Measurements from ENCODE around the gene RPS6KC1. TPM values are rescaled to one million over a fixed set of nuclear protein-coding genes. Genes with fewer than 3 reads are reported as not detected.
A peak's percentile ranks its signal among the peaks of the same experiment; 100 is the strongest.

RPS6KC1 gene
- total RNA-seq (1 to 10 TPM; 6.2 to 7.0 TPM), total RNA-seq (14.3 to 68.5 (median 34.1) reads per million in 172 experiments)
- polyA plus RNA-seq (2013, experiment 1 of 2) = 8.4 TPM
- polyA plus RNA-seq (2013, experiment 2 of 2) = 9.1 TPM

GRCh38 chr1:213051127-213051880 is at the start of gene RPS6KC1:
Gene RPS6KC1 (plus strand): TSS chr1:213051241. CDS start chr1:213051405, 164 bp downstream.
- ChIA-PET POLR2A (interaction anchor here (0.7 to 1.3 kb wide), 4 partner anchors 31 to 260 kb away, joined by 3 to 5 read pairs (median 4); partner anchors contain the start of genes NSL1 and TATDN3), CTCF (interaction anchor here (0.9 kb wide), 1 partner anchor 37 kb away, joined by 3 read pairs; no protein-coding TSS in a partner anchor)
- peak within 1 kb of the TSS; percentile 50 to 72 for H3K27ac ChIP-seq (ENCODE audit: low read depth in 1 of 2, low read length in 2 of 2)
- peaks cover 0 to 5% of the 10 kb centered on the region in 2 experiments for H3K9me3 ChIP-seq (ENCODE audit: control insufficient read depth in 1 of 2, insufficient read depth in 1 of 2, low read length in 2 of 2)
- H3K36me3 Mint-ChIP-seq (ENCODE audit: low read depth) = peaks cover 14% of the 10 kb centered on the region
- DNase-seq = peak; percentile 69 to 90 (median 76)
- peaks cover 17% of the 10 kb centered on the region for H3K4me1 ChIP-seq (ENCODE audit: insufficient read depth, low read length)
- no peaks in the 10 kb centered on the region for H3K36me3 ChIP-seq (ENCODE audit: insufficient read depth, low read length)
- peak within 1 kb of the TSS; percentile 82 for H3K4me3 ChIP-seq (ENCODE audit: low read length)
- H3K9me3 Mint-ChIP-seq = peaks cover 3% of the 10 kb centered on the region
- ATAC-seq (ENCODE audit: poor library complexity) = peak; percentile 97
- H3K4me3 Mint-ChIP-seq = peak within 1 kb of the TSS; percentile 90
- peaks cover 26% of the 10 kb centered on the region for H3K27me3 Mint-ChIP-seq
- TF ChIP-seq CTCF (IDR thresholded peaks at IDR 0.05) = no peak
- H3K4me1 Mint-ChIP-seq (ENCODE audit: low read depth) = peaks cover 39% of the 10 kb centered on the region
- H3K27me3 ChIP-seq (ENCODE audit: control insufficient read depth in 1 of 2, insufficient read depth in 2 of 2, low read length in 2 of 2) = peaks cover 0 to 7% of the 10 kb centered on the region in 2 experiments
- intact Hi-C loops (cut with DNase I, micrococcal nuclease) = loop anchor here (1.0 to 2.0 kb wide), 2 partner anchors 36 to 193 kb away; partner anchors contain the start of genes ANGEL2 (in 1 of the 2) and FLVCR1 (in 1 of the 2)
- peak within 1 kb of the TSS; percentile 84 for H3K27ac Mint-ChIP-seq

GRCh38 chr1:213003256-213003655 is 47.8 kb upstream of the RPS6KC1 start:
- no peaks in the 10 kb centered on the region for H3K9me3 Mint-ChIP-seq
- intact Hi-C loops (cut with DNase I, micrococcal nuclease) = no loop called here
- H3K27me3 Mint-ChIP-seq = no peaks in the 10 kb centered on the region
- peaks cover 73% of the 10 kb centered on the region for H3K36me3 Mint-ChIP-seq (ENCODE audit: low read depth)
- peaks cover 55% of the 10 kb centered on the region for H3K36me3 ChIP-seq (ENCODE audit: insufficient read depth, low read length)
- ATAC-seq (ENCODE audit: poor library complexity) = no peak
- H3K27ac ChIP-seq (ENCODE audit: low read depth in 1 of 2, low read length in 2 of 2) = no peak overlapping the region
- CTCF ChIA-PET = no interaction called here
- H3K9me3 ChIP-seq (ENCODE audit: control insufficient read depth in 1 of 2, insufficient read depth in 1 of 2, low read length in 2 of 2) = no peaks in the 10 kb centered on the region
- no peak for TF ChIP-seq CTCF (IDR thresholded peaks at IDR 0.05)
- H3K27me3 ChIP-seq (ENCODE audit: control insufficient read depth in 1 of 2, insufficient read depth in 2 of 2, low read length in 2 of 2) = no peaks in the 10 kb centered on the region
- no peak overlapping the region for H3K4me3 ChIP-seq (ENCODE audit: low read length)
- no peaks in the 10 kb centered on the region for H3K4me1 ChIP-seq (ENCODE audit: insufficient read depth, low read length)
- no peak overlapping the region for H3K4me3 Mint-ChIP-seq
- POLR2A ChIA-PET = interaction anchor here (1.5 kb wide), 1 partner anchor 9 kb away, joined by 3 read pairs; no protein-coding TSS in a partner anchor
- H3K27ac Mint-ChIP-seq = no peak overlapping the region
- no peaks in the 10 kb centered on the region for H3K4me1 Mint-ChIP-seq (ENCODE audit: low read depth)
- no peak for DNase-seq

GRCh38 chr1:213008564-213008963 is 42.5 kb upstream of the RPS6KC1 start:
- no peaks in the 10 kb centered on the region for H3K9me3 ChIP-seq (ENCODE audit: control insufficient read depth in 1 of 2, insufficient read depth in 1 of 2, low read length in 2 of 2)
- H3K27ac Mint-ChIP-seq = no peak overlapping the region
- H3K27ac ChIP-seq (ENCODE audit: low read depth in 1 of 2, low read length in 2 of 2) = no peak overlapping the region
- ChIA-PET CTCF (no interaction called here), POLR2A (no interaction called here)
- H3K4me3 ChIP-seq (ENCODE audit: low read length) = no peak overlapping the region
- H3K4me1 Mint-ChIP-seq (ENCODE audit: low read depth) = peaks cover 34% of the 10 kb centered on the region
- no peak overlapping the region for H3K4me3 Mint-ChIP-seq
- peak in 1 of 14 experiments; percentile 32 for DNase-seq
- H3K9me3 Mint-ChIP-seq = no peaks in the 10 kb centered on the region
- no peaks in the 10 kb centered on the region for H3K27me3 Mint-ChIP-seq
- H3K36me3 Mint-ChIP-seq (ENCODE audit: low read depth) = peaks cover 81% of the 10 kb centered on the region
- no peaks in the 10 kb centered on the region for H3K4me1 ChIP-seq (ENCODE audit: insufficient read depth, low read length)
- no peaks in the 10 kb centered on the region for H3K27me3 ChIP-seq (ENCODE audit: control insufficient read depth in 1 of 2, insufficient read depth in 2 of 2, low read length in 2 of 2)
- no peak for ATAC-seq (ENCODE audit: poor library complexity)
- intact Hi-C loops (cut with DNase I, micrococcal nuclease) = no loop called here
- H3K36me3 ChIP-seq (ENCODE audit: insufficient read depth, low read length) = peaks cover 68% of the 10 kb centered on the region
- no peak for TF ChIP-seq CTCF (IDR thresholded peaks at IDR 0.05)

All from CD4-positive, alpha-beta T cell (primary cell).